ENCODE results near the gene PRRT1B. TPM values are rescaled to one million over a fixed set of nuclear protein-coding genes. Genes with fewer than 3 reads are reported as not detected.
"Not testable (repeated sequence)": the region's sequence is repeated elsewhere in the genome, so short reads cannot be mapped to it uniquely, and the experiment has no call there.

PRRT1B gene
- total and polyA plus RNA-seq, 4 donors = 0.96 to 7.9 (median 3.8) TPM

GRCh38 chr9:131546336-131547084 is 1.2 kb downstream of the PRRT1B start:
- H3K9ac ChIP-seq (ENCODE audit: insufficient read depth in 1 of 2, low read length in 2 of 2) = no peak overlapping the region
- peaks cover 0 to 14% (median 0%) of the 10 kb centered on the region in 5 donors for H3K4me1 ChIP-seq (ENCODE audit: control insufficient read depth in 5 of 5, insufficient read depth in 5 of 5, low read length in 5 of 5)
- no peak for TF ChIP-seq CTCF (IDR thresholded peaks at IDR 0.05; ENCODE audit: control extremely low read depth, extremely low read depth)
- 3% methylated on average over 46 to 49 of the region's 49 CpGs for WGBS, 2 donors
- peak; percentile 76 to 88 (median 81) for DNase-seq
- no peak for ATAC-seq (ENCODE audit: insufficient read depth, low FRiP score)
- no peak overlapping the region for H3K4me3 ChIP-seq
- H3K27me3 ChIP-seq (ENCODE audit: control insufficient read depth in 3 of 3, insufficient read depth in 3 of 3, low read length in 2 of 3) = peaks cover 0 to 14% (median 5%) of the 10 kb centered on the region in 3 donors
- H3K36me3 ChIP-seq (ENCODE audit: control insufficient read depth in 4 of 4, insufficient read depth in 4 of 4, low read length in 4 of 4) = no peaks in the 10 kb centered on the region
- peaks cover 0 to 11% (median 6%) of the 10 kb centered on the region in 4 donors for H3K9me3 ChIP-seq (ENCODE audit: control insufficient read depth in 4 of 4, insufficient read depth in 3 of 4, low read length in 3 of 4)
- H3K27ac ChIP-seq (ENCODE audit: low read depth in 1 of 2, low read length in 1 of 2) = peak overlapping the region in 1 of 2 donors; percentile 47

GRCh38 chr9:131549186-131549585 is 3.9 kb downstream of the PRRT1B start:
- not testable (repeated sequence) for DNase-seq; H3K9me3 ChIP-seq (ENCODE audit: control insufficient read depth in 4 of 4, insufficient read depth in 3 of 4, low read length in 3 of 4); ATAC-seq (ENCODE audit: insufficient read depth, low FRiP score); H3K27ac ChIP-seq (ENCODE audit: low read depth in 1 of 2, low read length in 1 of 2); H3K36me3 ChIP-seq (ENCODE audit: control insufficient read depth in 4 of 4, insufficient read depth in 4 of 4, low read length in 4 of 4); H3K4me3 ChIP-seq; H3K9ac ChIP-seq (ENCODE audit: insufficient read depth in 1 of 2, low read length in 2 of 2)
- 90 to 92% methylated on average over 10 of the region's 10 CpGs for WGBS, 2 donors
- Histone ChIP-seq H3K27me3 (ENCODE audit: control insufficient read depth in 3 of 3, insufficient read depth in 3 of 3, low read length in 2 of 3) (peaks cover 0 to 21% (median 11%) of the 10 kb centered on the region in 3 donors), H3K4me1 (ENCODE audit: control insufficient read depth in 5 of 5, insufficient read depth in 5 of 5, low read length in 5 of 5) (peaks cover 0 to 15% (median 0%) of the 10 kb centered on the region in 5 donors)

DNA sequence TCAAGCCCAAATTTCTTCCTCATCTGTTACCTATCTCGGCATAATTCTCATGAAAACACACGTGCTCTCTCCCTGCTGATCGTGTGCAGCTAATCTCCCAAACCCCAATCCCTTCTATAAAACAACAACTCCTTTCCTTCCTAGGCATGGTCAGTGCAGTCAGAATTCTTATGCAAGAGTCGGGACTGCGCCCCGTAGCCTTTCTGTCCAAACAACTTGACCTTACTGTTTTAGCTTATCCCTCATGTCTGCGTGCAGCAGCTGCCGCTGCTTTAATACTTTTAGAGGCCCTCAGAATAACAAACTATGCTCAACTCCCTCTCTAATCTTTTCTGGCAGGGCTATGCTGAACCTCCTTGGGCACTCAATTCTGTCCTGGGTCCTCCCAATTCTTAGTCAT is 5.1 kb downstream of the PRRT1B start:
- not testable (repeated sequence) for H3K36me3 ChIP-seq (ENCODE audit: control insufficient read depth in 4 of 4, insufficient read depth in 4 of 4, low read length in 4 of 4); H3K27ac ChIP-seq (ENCODE audit: low read depth in 1 of 2, low read length in 1 of 2); ATAC-seq (ENCODE audit: insufficient read depth, low FRiP score); H3K9me3 ChIP-seq (ENCODE audit: control insufficient read depth in 4 of 4, insufficient read depth in 3 of 4, low read length in 3 of 4); H3K4me3 ChIP-seq; H3K9ac ChIP-seq (ENCODE audit: insufficient read depth in 1 of 2, low read length in 2 of 2)
- peak in 2 of 3 donors; percentile 11 for DNase-seq
- WGBS, 2 donors = 59 to 78% methylated on average over 8 of the region's 8 CpGs
- Histone ChIP-seq H3K4me1 (ENCODE audit: control insufficient read depth in 5 of 5, insufficient read depth in 5 of 5, low read length in 5 of 5) (peaks cover 0 to 13% (median 0%) of the 10 kb centered on the region in 5 donors), H3K27me3 (ENCODE audit: control insufficient read depth in 3 of 3, insufficient read depth in 3 of 3, low read length in 2 of 3) (peaks cover 0 to 15% (median 11%) of the 10 kb centered on the region in 3 donors)

GRCh38 chr9:131552030-131552429 is 6.7 kb downstream of the PRRT1B start:
- DNase-seq = no peak
- H3K9me3 ChIP-seq (ENCODE audit: control insufficient read depth in 4 of 4, insufficient read depth in 3 of 4, low read length in 3 of 4) = no peaks in the 10 kb centered on the region
- ATAC-seq (ENCODE audit: insufficient read depth, low FRiP score) = no peak
- H3K36me3 ChIP-seq (ENCODE audit: control insufficient read depth in 4 of 4, insufficient read depth in 4 of 4, low read length in 4 of 4) = peaks cover 0 to 3% (median 0%) of the 10 kb centered on the region in 4 donors
- H3K9ac ChIP-seq (ENCODE audit: insufficient read depth in 1 of 2, low read length in 2 of 2) = no peak overlapping the region
- TF ChIP-seq CTCF (IDR thresholded peaks at IDR 0.05; ENCODE audit: control extremely low read depth, extremely low read depth) = no peak
- WGBS, 2 donors = 77 to 86% methylated on average over 6 of the region's 6 CpGs
- no peak overlapping the region for H3K27ac ChIP-seq (ENCODE audit: low read depth in 1 of 2, low read length in 1 of 2)
- peaks cover 0 to 2% (median 0%) of the 10 kb centered on the region in 5 donors for H3K4me1 ChIP-seq (ENCODE audit: control insufficient read depth in 5 of 5, insufficient read depth in 5 of 5, low read length in 5 of 5)
- H3K27me3 ChIP-seq (ENCODE audit: control insufficient read depth in 3 of 3, insufficient read depth in 3 of 3, low read length in 2 of 3) = peaks cover 0 to 15% (median 14%) of the 10 kb centered on the region in 3 donors
- H3K4me3 ChIP-seq = no peak overlapping the region

All from lung (tissue), 12 donors.